Measurements from ENCODE around the gene RAD54L.
"Not testable (repeated sequence)": the region's sequence is repeated elsewhere in the genome, so short reads cannot be mapped to it uniquely, and the experiment has no call there.

DNA sequence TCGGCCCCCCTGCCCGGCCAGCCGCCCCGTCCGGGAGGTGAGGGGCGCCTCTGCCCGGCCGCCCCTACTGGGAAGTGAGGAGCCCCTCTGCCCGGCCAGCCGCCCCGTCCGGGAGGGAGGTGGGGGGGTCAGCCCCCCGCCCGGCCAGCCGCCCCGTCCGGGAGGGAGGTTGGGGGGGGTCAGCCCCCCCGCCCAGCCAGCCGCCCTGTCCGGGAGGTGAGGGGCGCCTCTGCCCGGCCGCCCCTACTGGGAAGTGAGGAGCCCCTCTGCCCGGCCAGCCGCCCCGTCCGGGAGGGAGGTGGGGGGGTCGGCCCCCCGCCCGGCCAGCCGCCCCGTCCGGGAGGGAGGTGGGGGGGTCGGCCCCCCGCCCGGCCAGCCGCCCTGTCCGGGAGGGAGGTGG, 5.8 kb upstream of the RAD54L start:
- TF ChIP-seq CTCF (IDR thresholded peaks at IDR 0.05); POLR2AphosphoS5 (IDR thresholded peaks at IDR 0.05; ENCODE audit: insufficient read depth in 1 of 2, low read depth in 1 of 2): not testable (repeated sequence)

All from vagina (tissue), 2 donors.